Midbrain (tissue), 1 donor: ENCODE results near the gene ZBTB43.
"Not testable (repeated sequence)": the region's sequence is repeated elsewhere in the genome, so short reads cannot be mapped to it uniquely, and the experiment has no call there.

ENCODE experiments used
- DNase-seq: peaks from one replicate; lab custom pipeline; 2025; lab: John Stamatoyannopoulos, UW

ZBTB43 gene, protein sequence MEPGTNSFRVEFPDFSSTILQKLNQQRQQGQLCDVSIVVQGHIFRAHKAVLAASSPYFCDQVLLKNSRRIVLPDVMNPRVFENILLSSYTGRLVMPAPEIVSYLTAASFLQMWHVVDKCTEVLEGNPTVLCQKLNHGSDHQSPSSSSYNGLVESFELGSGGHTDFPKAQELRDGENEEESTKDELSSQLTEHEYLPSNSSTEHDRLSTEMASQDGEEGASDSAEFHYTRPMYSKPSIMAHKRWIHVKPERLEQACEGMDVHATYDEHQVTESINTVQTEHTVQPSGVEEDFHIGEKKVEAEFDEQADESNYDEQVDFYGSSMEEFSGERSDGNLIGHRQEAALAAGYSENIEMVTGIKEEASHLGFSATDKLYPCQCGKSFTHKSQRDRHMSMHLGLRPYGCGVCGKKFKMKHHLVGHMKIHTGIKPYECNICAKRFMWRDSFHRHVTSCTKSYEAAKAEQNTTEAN

DNA sequence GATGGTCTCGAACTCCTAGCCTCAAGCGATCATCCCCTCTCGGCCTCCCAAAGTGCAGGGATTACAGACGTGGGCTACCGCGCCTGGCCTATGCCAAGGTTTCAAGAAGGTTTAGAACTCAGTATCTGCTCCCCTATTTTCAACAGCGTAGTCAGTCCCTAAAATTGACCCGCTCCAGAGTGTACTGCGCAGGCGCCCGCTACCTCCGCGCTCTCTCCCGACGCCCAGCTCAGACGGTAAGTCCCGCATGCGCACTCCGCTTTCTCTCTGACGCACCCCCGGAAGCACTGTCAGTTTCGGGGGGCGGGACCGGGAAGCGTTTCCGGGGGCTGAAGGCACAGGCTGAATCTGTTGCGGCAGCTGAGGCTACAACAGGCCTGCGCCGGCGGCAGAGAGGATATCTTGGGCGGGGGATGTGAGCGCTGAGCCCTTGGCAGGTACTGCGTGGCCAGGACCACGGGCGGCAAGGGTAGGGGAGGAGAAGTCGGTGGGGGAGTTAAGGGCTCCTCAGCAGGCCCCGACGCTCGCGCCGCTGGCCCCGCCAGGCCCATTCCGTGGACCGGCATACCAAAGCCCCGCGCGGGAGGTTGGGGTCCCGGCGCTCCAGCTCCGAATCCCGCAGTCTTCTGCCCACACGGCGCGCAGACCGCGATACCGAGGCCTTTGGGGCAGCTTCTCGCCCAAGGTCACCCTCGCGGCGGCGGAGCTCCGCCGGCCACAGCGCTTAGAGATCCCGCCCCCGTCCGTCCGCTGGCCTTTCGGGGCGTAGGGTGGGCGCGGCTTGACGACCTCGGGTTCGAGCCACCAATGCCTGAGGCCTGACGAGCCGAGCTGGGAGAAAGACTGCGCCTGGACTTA is at the start of gene ZBTB43:
Gene ZBTB43 (plus strand): TSS at position 345 of the 858 bp plus-strand sequence. CDS start 27,470 bp downstream, outside the sequence.
- DNase-seq = peak; percentile 94

DNA sequence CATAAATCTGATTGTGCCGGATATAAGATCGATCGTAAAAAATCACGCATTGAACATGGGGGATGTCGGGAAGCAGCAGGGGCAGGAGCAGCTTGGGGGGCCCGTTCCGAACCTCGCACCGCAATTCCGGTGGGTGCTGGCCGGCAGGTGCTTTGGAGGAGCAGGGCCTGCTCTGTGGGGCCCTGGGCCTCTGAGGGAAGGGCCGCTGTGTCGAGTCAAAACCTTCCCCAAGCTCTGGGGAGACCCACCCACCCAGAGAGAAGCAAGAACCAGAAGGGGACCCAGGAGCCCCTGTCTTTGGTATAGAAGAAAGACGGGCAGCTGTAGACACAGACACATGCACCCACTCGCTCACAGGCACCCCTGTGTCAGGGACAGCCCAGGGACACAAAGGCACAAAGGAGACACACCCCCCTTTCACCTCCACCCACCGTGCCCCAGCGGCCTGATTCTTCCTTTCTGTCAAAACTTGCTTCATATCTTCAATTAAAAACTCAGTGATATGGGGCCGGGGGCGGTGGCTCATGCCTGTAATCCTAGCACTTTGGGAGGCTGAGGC is 49.4 kb upstream of the ZBTB43 start:
- DNase-seq = no peak

DNA sequence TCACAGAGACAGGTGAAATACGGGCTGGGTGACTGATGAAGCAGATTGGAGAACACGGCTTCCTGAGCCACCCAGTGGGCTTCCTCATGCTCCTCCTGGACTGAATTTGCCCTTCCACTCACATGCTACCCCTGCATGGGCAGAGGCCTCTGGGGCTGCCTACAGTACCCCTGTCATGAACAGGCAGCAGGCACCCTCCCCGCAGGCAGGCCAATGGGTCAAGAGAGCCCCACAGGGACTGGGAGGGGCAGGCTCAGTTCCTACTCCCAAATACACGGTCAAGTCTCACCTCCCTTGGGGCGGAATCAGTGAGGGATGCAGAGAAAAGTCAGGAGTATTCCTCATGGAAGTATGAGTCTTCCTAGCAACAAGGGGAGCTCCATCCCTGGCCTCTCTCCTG is 48.6 kb upstream of the ZBTB43 start:
- DNase-seq = no peak

DNA sequence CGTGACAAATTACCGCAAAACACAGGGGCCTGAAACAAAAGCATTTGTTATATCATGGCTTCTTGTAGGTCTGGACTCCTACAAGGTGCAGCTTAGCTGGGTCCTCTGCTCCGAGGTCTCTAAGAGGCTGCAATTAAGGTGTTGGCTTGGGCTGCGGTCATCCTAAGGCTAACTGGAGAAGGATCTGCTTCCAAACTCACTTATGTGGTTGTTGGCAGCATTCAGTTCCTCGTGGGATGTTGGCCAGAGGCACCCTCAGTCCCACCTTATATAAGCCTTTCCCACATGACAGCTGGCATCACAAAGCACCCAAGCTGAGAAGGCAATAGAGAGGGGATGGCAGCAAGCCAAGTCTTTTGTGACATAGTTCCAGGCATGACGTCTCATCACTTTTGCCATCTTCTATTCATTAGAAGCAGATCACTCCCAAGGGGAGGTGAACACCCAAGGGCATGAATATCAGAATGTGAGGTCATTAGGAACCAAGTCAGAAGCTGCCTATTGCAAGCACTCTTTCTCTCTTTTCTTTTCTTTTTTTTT is 47.9 kb upstream of the ZBTB43 start:
- DNase-seq = no peak

DNA sequence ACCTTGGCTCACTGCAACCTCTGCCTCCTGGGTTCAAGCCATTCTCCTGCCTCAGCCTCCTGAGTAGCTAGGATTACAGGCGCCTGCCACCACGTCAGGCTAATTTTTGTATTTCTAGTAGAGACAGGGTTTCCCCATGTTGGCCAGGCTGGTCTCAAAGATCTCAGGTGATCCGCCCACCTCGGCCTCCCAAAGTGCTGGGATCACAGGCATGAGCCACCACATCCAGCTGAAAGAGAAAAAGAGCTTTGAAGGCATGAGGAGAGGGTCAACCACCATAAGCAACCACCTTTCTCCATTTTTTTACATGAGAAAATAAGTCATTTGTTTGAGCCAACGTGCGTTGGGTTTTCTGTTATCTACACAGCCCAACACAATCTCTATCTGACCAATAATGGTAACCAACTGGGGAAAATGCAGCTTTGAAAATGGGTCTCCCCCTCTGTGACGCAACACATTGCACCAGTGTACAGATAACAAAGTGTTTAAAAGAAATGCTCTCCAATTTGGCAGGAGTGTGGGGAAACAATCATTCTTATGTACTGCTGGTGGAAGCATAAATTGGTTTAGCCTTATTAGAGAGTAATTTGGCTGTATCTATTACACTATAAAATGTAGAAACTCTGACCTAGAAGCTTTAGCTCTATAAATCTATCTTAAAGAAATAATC is 45.8 kb upstream of the ZBTB43 start:
- no peak for DNase-seq

DNA sequence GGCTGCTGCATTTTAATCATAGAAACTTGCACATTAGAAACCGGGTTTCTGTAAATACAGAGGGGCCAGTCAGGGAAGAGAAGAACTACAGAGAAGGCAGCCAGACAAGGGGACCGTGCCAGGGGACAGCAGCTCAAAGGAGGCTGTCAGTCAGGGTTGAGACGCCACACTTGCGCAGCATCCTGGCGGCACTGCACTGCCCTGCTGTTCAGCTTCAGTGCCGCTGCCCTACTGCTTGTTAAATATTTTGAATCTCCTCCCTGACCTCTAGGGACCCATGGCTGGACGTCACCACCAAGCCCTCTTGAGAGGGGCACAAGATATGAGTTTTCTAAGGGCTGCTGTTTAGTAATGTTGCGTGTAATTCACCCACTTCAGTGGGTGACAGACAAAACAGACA is 43.6 kb upstream of the ZBTB43 start:
- DNase-seq = no peak

DNA sequence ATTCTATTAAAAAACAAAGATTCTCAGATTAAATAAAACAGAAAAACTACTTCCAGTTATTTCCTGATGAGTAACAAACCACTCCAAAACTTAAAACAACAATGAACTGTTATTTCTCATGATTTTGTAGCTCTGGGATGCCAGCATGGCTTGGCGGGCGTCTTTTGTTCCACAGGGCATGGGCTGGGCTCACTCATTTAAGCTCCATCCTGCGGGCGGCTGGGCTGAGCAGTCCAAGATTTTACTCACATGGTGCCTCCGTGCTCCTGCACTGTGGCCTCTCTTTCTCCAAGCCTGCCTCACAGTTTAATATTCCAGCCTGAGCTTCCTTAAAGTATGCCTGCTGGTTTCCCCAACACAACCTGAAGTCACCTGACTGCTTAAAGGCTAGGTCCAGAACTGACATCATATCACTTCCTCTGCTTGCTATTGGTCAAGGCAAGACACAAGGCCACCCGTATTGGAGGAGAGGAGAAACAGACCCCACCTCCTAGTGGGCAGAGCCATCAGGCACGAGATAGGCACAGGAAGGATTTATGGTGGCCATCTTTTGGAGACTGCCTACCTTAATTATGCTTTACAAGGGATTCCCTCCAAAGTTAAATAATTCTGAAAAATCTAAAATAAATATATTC is 41.6 kb upstream of the ZBTB43 start:
- no peak for DNase-seq

DNA sequence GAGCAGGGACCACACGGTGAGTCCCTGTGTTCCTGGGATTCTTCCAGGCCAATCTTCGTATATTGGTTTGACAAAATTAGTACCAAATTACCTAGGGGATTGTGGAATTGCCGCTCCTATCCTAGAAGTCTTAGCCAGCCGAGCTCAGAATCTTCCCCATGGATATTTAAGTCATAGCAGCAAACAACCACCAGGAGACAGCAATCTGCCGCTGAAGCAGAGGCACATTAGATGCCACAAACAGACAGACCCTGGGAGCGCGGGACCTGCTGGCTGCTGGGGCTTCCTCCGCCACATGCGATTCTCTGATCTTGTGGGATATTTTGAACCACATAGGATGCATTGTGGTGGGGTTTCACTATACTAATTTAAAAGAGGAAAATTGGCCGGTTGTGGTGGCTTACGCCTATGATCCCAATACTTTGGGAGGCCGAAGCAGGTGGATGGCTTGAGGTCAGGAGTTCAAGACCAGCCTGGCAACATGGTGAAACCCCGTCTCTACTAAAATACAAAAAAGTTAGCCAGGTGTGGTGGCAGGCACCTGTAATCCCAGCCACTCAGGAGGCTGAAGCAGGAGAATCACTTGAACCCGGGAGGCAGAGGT is 31.7 kb upstream of the ZBTB43 start:
- DNase-seq = no peak

DNA sequence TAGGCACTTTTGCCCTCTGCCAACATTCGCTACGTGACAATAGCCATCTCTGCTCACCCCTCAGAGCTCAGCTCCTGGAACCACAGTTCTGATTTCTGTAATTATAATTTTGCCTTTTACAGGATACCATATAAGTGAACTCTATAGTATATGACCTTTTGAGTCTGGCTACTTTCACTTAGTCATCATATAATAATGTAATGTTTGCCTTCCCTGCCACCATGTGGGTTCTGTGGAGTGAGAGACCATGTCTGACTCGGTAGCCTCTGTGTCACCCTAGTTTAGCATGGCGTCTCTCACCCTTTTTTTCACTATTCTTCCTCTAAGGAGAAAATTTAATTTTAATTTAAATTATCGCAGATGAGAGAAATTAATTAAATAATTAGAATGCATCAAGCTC is 28.9 kb upstream of the ZBTB43 start:
- DNase-seq = no peak

DNA sequence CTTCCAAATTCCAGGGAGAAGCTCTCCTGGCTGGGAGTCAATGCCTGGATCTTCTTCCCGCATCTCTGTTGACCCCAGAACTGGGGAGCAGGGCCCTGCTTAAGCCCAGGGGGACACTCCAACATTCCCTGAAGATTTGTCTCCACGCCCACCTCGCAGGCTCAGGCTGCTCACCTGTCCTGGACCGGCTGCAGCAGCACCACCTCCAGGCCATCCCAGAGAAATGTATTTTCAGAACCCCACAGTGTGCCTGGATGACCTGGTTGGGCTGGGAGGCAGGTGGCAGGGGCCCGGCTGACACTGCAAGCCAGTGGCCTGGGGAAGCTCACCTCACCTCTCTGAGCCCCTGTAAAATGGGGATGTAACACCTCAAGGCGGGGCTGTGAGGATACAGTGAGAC is 27.1 kb upstream of the ZBTB43 start:
- DNase-seq = no peak

DNA sequence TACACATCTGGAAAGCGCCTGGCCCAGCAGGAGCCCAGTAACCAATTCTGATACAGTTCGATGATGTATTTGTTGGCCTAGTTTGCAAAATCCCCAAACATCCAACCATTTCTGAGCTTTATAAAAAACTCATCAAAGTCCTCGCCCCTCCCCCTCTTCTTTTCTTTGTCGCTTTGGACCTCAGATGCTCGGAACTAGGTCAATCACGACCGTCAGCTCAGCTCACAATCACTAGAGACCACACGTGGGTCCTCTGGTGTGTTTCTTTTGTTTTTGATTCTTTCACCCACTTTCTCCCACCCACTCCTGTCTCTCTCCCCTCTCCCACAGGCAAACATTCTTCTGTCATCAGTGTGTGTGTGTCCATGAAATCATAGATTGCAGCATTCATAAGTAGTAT is 26.7 kb upstream of the ZBTB43 start:
- no peak for DNase-seq

DNA sequence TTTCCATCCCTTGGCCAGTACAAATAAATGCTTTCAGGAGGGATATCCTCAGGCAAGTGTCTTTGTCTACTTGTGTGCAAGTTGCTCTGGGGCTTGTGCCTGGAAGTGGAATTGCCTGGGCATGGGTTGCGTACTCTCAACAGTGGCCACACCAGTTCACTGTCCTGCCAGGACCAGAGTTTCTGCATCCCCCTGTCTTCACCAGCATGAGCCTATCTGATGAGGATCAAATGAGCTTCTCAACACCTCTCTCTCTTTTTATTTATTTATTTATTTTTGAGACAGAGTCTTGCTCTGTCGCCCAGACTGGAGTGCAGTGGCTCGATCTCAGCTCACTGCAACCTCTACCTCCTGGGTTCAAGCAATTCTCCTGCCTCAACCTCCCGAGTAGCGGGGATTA is 26.1 kb upstream of the ZBTB43 start:
- not testable (repeated sequence) for DNase-seq

DNA sequence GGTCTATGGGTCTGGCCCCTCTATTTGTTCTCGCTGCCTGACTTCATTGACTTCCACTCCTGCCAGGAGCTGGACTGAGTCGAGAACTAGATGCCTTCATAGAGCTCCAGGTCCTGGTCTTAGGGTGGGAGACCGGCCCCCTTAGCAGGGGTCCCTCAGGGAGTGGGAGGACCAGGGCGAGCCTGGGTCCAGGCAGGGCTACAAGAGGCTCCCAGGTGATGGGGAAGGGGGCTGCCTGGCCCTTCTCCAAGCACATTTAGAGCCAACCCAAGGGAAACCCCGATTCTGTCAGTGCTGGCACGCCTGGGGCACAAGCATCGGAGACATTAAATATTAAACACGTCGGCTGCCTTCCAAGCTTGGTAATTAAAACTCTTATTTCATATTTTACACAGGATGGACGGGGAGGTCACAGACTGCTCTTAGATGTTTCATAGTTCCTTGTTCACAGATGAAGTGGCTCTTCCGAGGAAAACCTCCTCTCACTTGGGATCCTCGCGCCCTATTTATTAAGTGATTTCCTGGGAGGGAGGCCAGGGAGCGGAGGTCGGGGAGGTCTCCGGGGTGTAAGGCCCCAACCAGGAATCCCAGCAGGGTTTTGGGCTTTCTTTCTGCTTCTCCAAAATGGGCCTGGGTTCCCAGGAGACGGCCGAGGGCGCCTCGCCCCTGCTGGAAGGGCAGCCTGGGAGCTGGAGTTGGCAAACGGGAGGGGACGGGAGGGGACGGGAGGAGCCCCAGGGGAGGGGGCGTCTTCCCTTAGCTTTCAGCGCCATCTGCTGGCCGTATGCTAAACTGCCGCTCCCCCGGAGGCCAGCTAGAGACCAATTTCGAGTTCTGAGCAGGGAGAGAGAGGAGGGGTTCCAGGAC is 23.4 kb upstream of the ZBTB43 start:
- peak; percentile 86 for DNase-seq

DNA sequence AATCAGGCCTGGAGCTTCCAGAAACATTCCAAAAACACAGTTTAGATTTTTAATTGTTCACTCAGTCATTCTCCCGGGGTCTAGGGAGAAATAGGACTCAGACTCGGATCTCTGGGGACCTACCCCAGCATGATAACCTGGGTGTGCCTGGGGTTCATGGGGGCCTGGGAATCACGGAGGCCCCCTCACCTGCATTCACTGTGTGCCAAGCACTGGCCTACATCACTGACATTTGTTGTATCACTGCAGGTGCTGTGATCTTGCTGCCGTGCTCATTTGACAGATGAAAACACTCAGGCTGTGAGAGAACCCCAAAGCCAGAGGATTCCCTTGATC is 22.8 kb upstream of the ZBTB43 start:
- no peak for DNase-seq

DNA sequence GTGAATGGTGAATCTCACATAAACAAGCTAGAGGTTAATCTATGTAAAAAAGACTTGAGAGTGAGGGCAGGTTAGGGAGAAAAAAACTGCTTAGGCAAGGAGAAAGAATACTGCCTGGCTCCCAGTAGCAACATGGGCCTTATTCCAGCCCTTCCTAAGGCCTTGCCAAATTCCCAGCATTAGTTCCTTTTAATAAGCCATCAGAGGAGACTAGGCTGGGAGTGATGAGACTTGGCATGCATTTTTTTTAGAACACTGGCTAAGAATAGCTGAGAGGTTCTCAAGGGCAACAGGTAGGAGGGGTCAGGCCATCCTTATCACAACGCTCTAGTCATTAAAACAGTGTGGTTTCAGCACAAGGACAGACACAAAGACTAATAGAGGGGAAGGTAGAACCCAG is 20.9 kb upstream of the ZBTB43 start:
- DNase-seq = peak; percentile 44

DNA sequence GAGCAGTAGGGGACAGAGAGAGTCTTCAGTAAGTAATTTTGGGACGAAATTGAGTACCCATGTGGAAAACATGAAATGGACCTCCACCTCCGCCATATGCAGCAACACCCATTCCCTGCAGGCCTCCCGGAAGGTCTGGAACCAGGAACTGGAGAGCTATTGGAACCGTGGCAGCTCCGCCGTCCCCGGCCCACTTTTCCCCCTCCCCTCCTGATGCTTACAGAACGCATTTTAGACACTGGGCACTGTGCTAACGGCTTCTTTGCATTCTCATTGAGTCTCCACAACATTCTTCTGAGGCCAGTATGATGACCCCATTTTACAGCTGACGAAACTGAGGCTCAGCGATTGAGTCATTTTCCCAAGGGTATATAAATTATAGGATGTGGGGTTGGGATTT is 20.4 kb upstream of the ZBTB43 start:
- no peak for DNase-seq

DNA sequence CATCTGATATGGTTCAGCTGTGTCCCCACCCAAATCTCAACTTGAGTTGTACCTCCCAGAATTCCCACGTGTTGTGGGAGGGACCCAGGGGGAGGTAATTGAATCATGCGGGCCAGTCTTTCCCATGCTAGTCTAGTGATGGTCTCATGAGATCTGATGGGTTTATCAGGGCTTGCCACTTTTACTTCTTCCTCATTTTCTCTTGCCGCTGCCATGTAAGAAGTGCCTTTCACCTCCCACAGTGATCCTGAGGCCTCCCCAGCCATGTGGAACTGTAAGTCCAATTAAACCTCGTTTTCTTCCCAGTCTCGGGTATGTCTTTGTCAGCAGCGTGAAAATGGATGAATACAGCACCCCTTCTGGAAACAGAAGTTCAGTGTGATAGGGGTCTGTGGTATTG is 20.0 kb upstream of the ZBTB43 start:
- DNase-seq = not testable (repeated sequence)

DNA sequence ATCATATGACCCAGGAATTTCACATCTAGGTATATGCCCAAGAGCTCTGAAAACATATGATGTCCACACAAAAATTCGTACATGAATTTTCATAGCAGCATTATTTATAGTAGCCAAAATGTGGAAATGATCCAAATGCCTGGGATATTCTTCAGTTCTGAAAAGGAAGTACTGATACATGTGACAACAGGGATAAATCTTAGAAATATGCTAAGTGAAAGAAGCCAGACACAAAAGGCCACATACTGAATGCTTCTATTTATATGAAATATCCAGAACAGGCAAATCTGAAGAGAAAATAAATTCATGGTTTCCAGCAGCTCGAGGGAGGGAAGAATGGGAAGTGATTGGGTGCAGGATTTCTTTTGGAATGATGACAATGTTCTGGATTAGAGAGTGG is 16.8 kb upstream of the ZBTB43 start:
- DNase-seq = no peak

DNA sequence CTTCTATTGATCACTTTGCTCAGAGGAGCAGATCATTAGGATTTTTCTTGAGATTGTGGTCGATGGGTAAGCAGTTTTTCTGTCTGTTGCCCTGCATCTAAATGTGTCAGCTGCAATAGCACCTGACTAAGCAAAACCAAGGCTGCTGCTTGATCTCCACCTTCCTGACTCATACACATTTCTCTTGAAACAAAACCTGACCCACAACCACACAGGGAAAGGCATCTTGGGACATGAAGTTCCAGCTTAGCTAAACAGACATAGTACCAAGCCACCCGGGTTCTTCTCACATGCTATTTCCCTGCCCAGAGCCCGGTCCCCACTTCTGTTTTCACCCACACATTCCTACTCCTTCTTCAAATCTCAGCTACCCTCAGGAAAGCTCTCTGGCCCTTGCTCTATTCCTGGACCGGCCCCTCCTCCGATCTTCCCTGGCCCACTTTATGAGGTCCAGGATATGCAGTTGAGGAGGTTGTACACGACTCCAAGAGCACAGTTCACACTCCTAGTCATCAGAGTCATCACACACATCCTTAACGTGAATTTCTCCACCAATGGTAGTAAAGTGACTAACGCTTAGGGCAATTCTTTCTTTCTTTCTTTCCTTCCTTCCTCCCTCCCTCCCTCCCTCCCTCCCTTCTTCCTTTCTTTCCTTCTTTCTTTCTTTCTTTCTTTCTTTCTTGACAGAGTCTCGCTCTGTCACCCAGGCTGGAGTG is 16.0 kb upstream of the ZBTB43 start:
- no peak for DNase-seq
